ENCODE data around the gene SCUBE1. TPM values are rescaled to one million over a fixed set of nuclear protein-coding genes. Genes with fewer than 3 reads are reported as not detected.

The SCUBE1 gene
- total and polyA plus RNA-seq, 2 donors (not counting 3 experiments of a cell fraction or from before 2014, with no cell fraction given), result 0.07 TPM; not detected in 1

DNA sequence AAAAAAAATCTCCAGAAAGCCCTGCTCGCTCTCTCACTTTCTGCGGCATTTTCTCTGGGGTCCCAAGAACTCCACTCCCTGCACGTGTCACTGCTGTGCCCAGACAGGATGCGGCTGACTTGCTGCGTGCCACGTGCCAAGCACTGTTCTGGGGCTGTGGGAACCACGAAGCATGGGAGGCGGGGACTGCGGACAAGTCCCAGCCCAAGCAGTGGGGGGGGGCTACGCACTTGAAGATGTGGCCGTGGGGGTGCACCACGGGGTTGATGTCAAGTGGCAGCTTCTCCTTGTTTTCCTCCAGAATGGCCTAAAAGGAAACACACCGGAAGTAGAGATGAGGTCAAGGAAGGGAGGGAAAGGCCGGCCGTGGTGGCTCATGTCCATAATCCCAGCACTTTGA lies 167.1 kb downstream of the SCUBE1 start:
- no peaks in the 10 kb centered on the region for H3K27me3 ChIP-seq (ENCODE audit: control insufficient read depth in 2 of 2, insufficient read depth in 2 of 2, low read length in 2 of 2)
- H2AFZ ChIP-seq (ENCODE audit: low read depth, low read length), result no peak overlapping the region
- H3K79me2 ChIP-seq (ENCODE audit: control insufficient read depth, insufficient read depth, low read length), result no peaks in the 10 kb centered on the region
- H3K27ac ChIP-seq (ENCODE audit: insufficient read depth, low read depth, low read length), result no peak overlapping the region
- ChIA-PET POLR2A (no interaction called here), CTCF (no interaction called here)
- no peak overlapping the region for H3K4me3 ChIP-seq (replicated peaks in 1 of 3; ENCODE audit: insufficient read depth in 1 of 3, low read depth in 1 of 3, low read length in 3 of 3)
- FAIRE-seq, result no peak
- BruUV-seq (replicated peaks), result no TSS peak
- no peaks in the 10 kb centered on the region for H4K20me1 ChIP-seq (replicated peaks; ENCODE audit: control insufficient read depth, extremely low read depth, insufficient read depth, low read length)
- intact Hi-C loops (cut with micrococcal nuclease) (no loop called here), dilution Hi-C loops (cut with MboI; ENCODE audit: extremely low pct_ligation_motif_present, low sequenced_read_pairs) (no loop called here)
- no peak for DNase-seq (ENCODE audit: low read depth, low spot score)
- H3K9ac ChIP-seq (replicated peaks; ENCODE audit: extremely low read depth, insufficient read depth, low read length), result no peak overlapping the region
- H3K36me3 ChIP-seq (ENCODE audit: control insufficient read depth in 2 of 2, extremely low read depth in 1 of 2, insufficient read depth in 2 of 2, low read length in 2 of 2), result peaks cover 15 to 21% of the 10 kb centered on the region in 2 experiments
- H3K9me3 ChIP-seq (replicated peaks; ENCODE audit: control insufficient read depth, insufficient read depth, low read length), result no peaks in the 10 kb centered on the region
- TF ChIP-seq JUN (IDR thresholded peaks at IDR 0.05; ENCODE audit: borderline replicate concordance, insufficient read depth, insufficient read length, low read depth) (no peak), MYC (IDR thresholded peaks at IDR 0.05; ENCODE audit: low read depth, low read length) (no peak), EZH2 (IDR thresholded peaks at IDR 0.05; ENCODE audit: borderline replicate concordance, low read depth, low read length, severe bottlenecking) (no peak), GATA2 (IDR thresholded peaks at IDR 0.05; ENCODE audit: insufficient read depth, insufficient read length, low read depth, low read length) (no peak), POLR2A (IDR thresholded peaks at IDR 0.05; ENCODE audit: low read depth, low read length) (no peak), FOS (IDR thresholded peaks at IDR 0.05; ENCODE audit: borderline replicate concordance, insufficient read depth, low read length) (no peak), POLR2AphosphoS5 (IDR thresholded peaks at IDR 0.05; ENCODE audit: insufficient read depth, low read depth, low read length) (no peak)
- TF ChIP-seq, protein P1, sequence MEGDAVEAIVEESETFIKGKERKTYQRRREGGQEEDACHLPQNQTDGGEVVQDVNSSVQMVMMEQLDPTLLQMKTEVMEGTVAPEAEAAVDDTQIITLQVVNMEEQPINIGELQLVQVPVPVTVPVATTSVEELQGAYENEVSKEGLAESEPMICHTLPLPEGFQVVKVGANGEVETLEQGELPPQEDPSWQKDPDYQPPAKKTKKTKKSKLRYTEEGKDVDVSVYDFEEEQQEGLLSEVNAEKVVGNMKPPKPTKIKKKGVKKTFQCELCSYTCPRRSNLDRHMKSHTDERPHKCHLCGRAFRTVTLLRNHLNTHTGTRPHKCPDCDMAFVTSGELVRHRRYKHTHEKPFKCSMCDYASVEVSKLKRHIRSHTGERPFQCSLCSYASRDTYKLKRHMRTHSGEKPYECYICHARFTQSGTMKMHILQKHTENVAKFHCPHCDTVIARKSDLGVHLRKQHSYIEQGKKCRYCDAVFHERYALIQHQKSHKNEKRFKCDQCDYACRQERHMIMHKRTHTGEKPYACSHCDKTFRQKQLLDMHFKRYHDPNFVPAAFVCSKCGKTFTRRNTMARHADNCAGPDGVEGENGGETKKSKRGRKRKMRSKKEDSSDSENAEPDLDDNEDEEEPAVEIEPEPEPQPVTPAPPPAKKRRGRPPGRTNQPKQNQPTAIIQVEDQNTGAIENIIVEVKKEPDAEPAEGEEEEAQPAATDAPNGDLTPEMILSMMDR (IDR thresholded peaks at IDR 0.05; ENCODE audit: extremely low read depth in 1 of 2, insufficient read depth in 1 of 2, low read depth in 1 of 2, low read length in 2 of 2), result no peak
- TF ChIP-seq, protein P2, sequence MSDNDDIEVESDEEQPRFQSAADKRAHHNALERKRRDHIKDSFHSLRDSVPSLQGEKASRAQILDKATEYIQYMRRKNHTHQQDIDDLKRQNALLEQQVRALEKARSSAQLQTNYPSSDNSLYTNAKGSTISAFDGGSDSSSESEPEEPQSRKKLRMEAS (IDR thresholded peaks at IDR 0.05; ENCODE audit: insufficient read depth, insufficient read length), result no peak
- H3K9me1 ChIP-seq (replicated peaks; ENCODE audit: control insufficient read depth, extremely low read depth, insufficient read depth, low read length), result no peaks in the 10 kb centered on the region
- no peak overlapping the region for H3K4me2 ChIP-seq (ENCODE audit: insufficient read depth, low read length)
- H3K4me1 ChIP-seq (ENCODE audit: control insufficient read depth, extremely low read depth, insufficient read depth, low read length), result no peaks in the 10 kb centered on the region

All from endothelial cell of umbilical vein (primary cell).